ENCODE measurements around the gene HHIPL1. TPM values are rescaled to one million over a fixed set of nuclear protein-coding genes. Genes with fewer than 3 reads are reported as not detected.

The HHIPL1 gene
- total and polyA plus RNA-seq, 2 experiments from 2014 or later = 0.83 to 1.2 TPM

DNA sequence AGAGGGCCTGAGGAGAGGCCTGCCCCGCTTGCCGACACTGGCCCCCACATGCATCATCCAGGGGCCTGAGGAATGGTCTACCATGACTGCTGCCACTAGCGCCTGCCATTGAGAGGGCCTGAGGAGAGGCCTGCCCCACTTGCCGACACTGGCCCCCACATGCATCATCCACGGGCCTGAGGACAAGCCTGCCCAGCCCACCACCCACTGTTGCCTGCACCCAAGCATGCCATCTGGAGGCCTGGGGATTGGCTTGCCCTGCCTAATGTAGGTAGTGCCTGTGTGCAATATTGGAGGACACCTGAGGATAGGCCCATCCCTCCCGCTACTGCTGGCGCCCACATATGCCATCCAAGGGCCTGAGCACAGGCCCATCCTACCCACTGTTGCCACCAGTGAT, 63.5 kb downstream of the HHIPL1 start:
- H3K27me3 ChIP-seq = no peaks in the 10 kb centered on the region
- H3K9me3 ChIP-seq (ENCODE audit: low read depth) = no peaks in the 10 kb centered on the region
- DNase-seq (ENCODE audit: low read depth in 1 of 2, low spot score in 1 of 2) = no peak
- TF ChIP-seq, protein P1, sequence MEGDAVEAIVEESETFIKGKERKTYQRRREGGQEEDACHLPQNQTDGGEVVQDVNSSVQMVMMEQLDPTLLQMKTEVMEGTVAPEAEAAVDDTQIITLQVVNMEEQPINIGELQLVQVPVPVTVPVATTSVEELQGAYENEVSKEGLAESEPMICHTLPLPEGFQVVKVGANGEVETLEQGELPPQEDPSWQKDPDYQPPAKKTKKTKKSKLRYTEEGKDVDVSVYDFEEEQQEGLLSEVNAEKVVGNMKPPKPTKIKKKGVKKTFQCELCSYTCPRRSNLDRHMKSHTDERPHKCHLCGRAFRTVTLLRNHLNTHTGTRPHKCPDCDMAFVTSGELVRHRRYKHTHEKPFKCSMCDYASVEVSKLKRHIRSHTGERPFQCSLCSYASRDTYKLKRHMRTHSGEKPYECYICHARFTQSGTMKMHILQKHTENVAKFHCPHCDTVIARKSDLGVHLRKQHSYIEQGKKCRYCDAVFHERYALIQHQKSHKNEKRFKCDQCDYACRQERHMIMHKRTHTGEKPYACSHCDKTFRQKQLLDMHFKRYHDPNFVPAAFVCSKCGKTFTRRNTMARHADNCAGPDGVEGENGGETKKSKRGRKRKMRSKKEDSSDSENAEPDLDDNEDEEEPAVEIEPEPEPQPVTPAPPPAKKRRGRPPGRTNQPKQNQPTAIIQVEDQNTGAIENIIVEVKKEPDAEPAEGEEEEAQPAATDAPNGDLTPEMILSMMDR (IDR thresholded peaks at IDR 0.05; ENCODE audit: low read depth, low read length) = no peak
- H3K27ac ChIP-seq = no peak overlapping the region
- no peak overlapping the region for H3K4me3 ChIP-seq
- H3K36me3 ChIP-seq = peaks cover 3% of the 10 kb centered on the region
- H3K4me1 ChIP-seq (ENCODE audit: low read depth) = no peaks in the 10 kb centered on the region

DNA sequence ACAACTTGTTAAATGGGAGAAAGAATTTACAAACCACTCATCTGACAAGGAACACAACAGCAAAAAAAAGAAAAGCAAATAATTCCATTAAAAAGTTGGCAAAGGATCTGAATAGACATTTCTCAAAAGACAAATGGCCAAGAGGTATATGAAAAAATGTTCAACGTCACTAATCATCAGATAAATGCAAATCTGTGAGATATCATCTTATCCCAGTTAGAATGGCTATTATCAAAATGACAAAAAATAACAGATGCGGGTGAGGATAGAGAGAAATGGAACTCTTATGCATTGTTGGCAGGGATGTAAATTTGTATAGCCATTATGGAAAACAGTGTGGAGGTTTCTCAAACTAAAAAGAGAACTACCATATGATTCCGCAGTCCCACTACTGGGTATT, 69.0 kb downstream of the HHIPL1 start:
- Histone ChIP-seq H3K4me1 (ENCODE audit: low read depth) (no peaks in the 10 kb centered on the region), H3K27ac (no peak overlapping the region), H3K9me3 (ENCODE audit: low read depth) (no peaks in the 10 kb centered on the region), H3K27me3 (no peaks in the 10 kb centered on the region), H3K36me3 (no peaks in the 10 kb centered on the region), H3K4me3 (no peak overlapping the region)
- DNase-seq (ENCODE audit: low read depth in 1 of 2, low spot score in 1 of 2) = no peak
- TF ChIP-seq, protein P1 (IDR thresholded peaks at IDR 0.05; ENCODE audit: low read depth, low read length) = no peak

DNA sequence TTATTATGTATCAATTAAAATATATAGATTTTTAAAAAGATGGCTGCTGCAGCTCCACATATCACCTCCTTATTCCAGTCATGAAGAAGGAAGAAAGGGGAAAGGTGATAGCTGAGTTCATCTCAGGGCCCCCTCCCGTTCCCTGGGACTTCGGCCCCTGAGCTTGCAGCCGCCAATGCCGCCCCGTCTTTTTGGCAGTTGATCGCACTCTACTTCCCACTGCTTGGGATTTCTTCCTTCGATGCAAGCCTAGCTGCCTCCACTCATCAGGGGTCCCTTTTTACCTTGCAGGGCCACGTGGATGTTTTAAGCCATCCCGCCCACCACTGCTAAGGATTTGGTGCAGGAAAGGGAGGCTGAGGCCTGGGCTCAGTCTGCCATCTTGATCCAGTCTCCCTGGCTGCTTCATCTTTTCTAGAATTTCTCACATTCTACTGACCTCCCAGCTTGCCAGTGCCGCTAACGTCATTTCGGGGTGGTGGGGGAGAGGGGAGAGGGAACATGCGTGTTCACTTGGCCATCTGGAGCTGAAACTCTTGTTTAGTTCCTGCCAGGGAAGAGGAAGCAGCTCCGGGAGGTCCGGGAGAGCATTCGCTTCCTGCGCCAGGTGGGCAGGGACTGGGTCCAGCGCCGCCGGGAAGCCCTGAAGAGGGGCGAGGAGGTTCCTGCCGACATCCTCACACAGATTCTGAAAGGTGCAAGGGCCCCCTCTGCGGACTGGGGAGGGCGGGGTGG, 70.5 kb downstream of the HHIPL1 start:
- no peak for DNase-seq (ENCODE audit: low read depth in 1 of 2, low spot score in 1 of 2)
- Histone ChIP-seq H3K27me3 (no peaks in the 10 kb centered on the region), H3K36me3 (no peaks in the 10 kb centered on the region), H3K4me3 (no peak overlapping the region), H3K27ac (no peak overlapping the region), H3K9me3 (ENCODE audit: low read depth) (no peaks in the 10 kb centered on the region), H3K4me1 (ENCODE audit: low read depth) (no peaks in the 10 kb centered on the region)
- TF ChIP-seq, protein P1 (IDR thresholded peaks at IDR 0.05; ENCODE audit: low read depth, low read length) = no peak

DNA sequence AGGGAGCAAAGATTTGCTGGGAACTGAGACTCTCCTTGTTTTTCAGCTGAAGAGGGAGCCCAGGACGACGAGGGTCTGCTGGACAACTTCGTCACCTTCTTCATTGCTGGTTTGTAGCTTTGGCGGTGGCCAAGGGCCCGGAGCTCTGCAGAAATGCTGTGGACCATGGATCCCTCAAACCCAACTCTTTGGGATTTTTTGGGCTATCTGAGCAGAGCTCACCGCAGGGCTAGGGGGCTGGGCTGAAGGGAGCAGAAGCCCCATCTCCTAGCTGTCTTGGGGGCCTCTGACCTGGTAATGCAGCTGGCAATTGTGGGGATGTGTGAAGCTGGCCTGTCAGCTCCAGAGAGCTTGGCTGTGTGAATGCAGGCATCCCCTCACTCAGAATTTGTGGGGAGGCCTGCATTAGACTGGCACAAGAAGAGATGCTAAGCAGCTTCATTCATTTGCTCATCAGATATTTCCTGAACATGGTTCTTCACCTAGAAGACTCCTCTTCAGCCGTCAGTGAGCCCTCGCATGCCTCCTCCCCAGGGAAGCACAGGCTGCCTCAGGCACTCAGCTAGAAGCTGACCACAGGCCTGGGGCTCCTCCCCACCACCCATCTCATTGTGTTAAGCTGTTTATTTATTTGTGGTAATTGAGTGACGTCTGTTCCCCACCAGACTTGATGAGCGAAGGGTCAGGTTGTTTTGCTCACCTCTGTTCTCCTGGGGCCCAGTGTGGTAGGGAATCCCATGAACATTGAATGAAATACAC, 71.3 kb downstream of the HHIPL1 start:
- Histone ChIP-seq H3K4me1 (ENCODE audit: low read depth) (no peaks in the 10 kb centered on the region), H3K36me3 (no peaks in the 10 kb centered on the region), H3K9me3 (ENCODE audit: low read depth) (no peaks in the 10 kb centered on the region), H3K27ac (no peak overlapping the region), H3K27me3 (no peaks in the 10 kb centered on the region), H3K4me3 (no peak overlapping the region)
- DNase-seq (ENCODE audit: low read depth in 1 of 2, low spot score in 1 of 2) = no peak
- TF ChIP-seq, protein P1 (IDR thresholded peaks at IDR 0.05; ENCODE audit: low read depth, low read length) = no peak

DNA sequence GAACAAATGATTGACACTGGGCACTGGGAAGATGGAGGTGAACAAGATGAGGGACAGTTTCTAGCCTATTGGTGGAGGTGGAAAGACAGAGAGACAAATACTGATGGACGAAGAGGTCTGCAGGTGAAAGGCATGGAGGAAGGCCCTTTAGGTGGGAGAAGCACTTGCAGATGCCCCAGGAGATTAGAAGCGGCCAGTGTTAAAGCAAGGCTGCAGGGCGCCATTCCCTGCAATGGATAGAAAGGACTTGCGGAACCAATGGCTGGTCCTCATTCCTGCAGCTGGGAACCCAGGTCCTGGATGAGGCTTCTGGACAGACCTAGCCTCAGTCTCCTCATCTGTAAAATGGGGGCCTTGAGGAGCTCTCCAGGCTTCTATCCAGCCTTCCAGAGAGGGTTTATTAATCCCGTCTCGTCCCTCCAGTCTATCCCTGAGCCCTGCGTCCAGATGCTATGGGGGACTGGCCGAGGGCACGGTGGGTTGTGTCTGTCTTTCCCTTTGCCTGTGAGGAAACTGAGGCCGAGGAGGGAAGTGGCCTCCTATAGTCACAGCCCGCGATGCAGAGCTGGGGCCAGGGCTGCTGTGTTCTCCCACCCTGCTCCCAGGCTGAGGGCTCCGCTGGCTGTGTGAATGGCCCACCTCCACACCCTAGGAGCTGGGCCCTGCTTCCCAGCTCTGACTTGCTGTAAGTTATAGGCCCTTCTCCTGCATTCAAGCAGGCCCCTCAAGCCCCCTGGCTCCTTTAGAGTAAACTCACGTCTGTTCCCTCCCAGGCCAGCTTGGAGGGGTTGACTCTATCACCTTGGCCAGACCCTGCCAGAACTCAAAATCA, 72.1 kb downstream of the HHIPL1 start:
- Histone ChIP-seq H3K9me3 (ENCODE audit: low read depth) (no peaks in the 10 kb centered on the region), H3K27ac (no peak overlapping the region), H3K27me3 (no peaks in the 10 kb centered on the region), H3K4me1 (ENCODE audit: low read depth) (no peaks in the 10 kb centered on the region), H3K36me3 (no peaks in the 10 kb centered on the region), H3K4me3 (no peak overlapping the region)
- DNase-seq (ENCODE audit: low read depth in 1 of 2, low spot score in 1 of 2) = no peak
- TF ChIP-seq, protein P1 (IDR thresholded peaks at IDR 0.05; ENCODE audit: low read depth, low read length) = no peak

All from cardiac muscle cell (in vitro differentiated cells and primary cell).